ENCODE results near the gene C1orf50.

The C1orf50 gene

GRCh38 chr1:42765269-42765668 is 1.8 kb upstream of the C1orf50 start:
- DNase-seq: no peak

- DNase-seq: peak; percentile 67
These were observed 963 bp upstream of the C1orf50 start for GRCh38 chr1:42765832-42766740.

GRCh38 chr1:42767510-42768000 is 506 bp downstream of the C1orf50 start:
- peak; percentile 65 for DNase-seq

- no peak for DNase-seq
These were observed 1.1 kb downstream of the C1orf50 start for GRCh38 chr1:42768172-42768571.

GRCh38 chr1:42769811-42770210 is 2.8 kb downstream of the C1orf50 start:
- no peak for DNase-seq

- no peak for DNase-seq
These were observed 6.4 kb downstream of the C1orf50 start for GRCh38 chr1:42773420-42773819.

- DNase-seq: no peak
These were observed 8.0 kb downstream of the C1orf50 start for GRCh38 chr1:42774928-42775526.

GRCh38 chr1:42776502-42776901 is 9.5 kb downstream of the C1orf50 start:
- DNase-seq: no peak

GRCh38 chr1:42777852-42778251 is 10.8 kb downstream of the C1orf50 start:
- DNase-seq: peak; percentile 4

- no peak for DNase-seq
These were observed 12.7 kb downstream of the C1orf50 start for GRCh38 chr1:42779725-42780124.

- DNase-seq: no peak
These were observed 13.1 kb downstream of the C1orf50 start for GRCh38 chr1:42780176-42780575.

- DNase-seq: no peak
These were observed 16.0 kb downstream of the C1orf50 start for GRCh38 chr1:42783092-42783491.

GRCh38 chr1:42784547-42784945 is 17.5 kb downstream of the C1orf50 start:
- DNase-seq: no peak

- DNase-seq: no peak
These were observed 18.1 kb downstream of the C1orf50 start, which contains the start of gene TMEM269 for GRCh38 chr1:42784946-42785693. Gene TMEM269 (plus strand): TSS chr1:42784991. CDS start chr1:42789894, 4,903 bp downstream.

GRCh38 chr1:42786097-42786496 is 19.0 kb downstream of the C1orf50 start:
- no peak for DNase-seq

GRCh38 chr1:42788021-42788420 is 21.0 kb downstream of the C1orf50 start:
- DNase-seq: no peak

- DNase-seq: no peak
These were observed 26.8 kb downstream of the C1orf50 start for GRCh38 chr1:42793824-42794223.

- no peak for DNase-seq
These were observed 30.4 kb downstream of the C1orf50 start for GRCh38 chr1:42797414-42797813.

GRCh38 chr1:42797979-42798378 is 30.9 kb downstream of the C1orf50 start:
- DNase-seq: no peak

- DNase-seq: no peak
These were observed 34.9 kb downstream of the C1orf50 start for GRCh38 chr1:42801832-42802473.

- DNase-seq: no peak
These were observed 39.1 kb downstream of the C1orf50 start for GRCh38 chr1:42806171-42806570.

GRCh38 chr1:42806593-42806992 is 39.5 kb downstream of the C1orf50 start:
- DNase-seq: no peak
